Activated CD4-positive, CD25-positive, alpha-beta regulatory T cell treated with anti-CD3 and anti-CD28 coated beads, Interleukin-2, amount 50 U/mL, for 16 hours (primary cell): ENCODE results near the gene COQ5.

ENCODE experiments used
- DNase-seq: peaks from one replicate; pipeline ENCODE4 v3.0.0-alpha.2; 2020; ENCODE audit warnings: low read depth, low spot score

COQ5 gene

DNA sequence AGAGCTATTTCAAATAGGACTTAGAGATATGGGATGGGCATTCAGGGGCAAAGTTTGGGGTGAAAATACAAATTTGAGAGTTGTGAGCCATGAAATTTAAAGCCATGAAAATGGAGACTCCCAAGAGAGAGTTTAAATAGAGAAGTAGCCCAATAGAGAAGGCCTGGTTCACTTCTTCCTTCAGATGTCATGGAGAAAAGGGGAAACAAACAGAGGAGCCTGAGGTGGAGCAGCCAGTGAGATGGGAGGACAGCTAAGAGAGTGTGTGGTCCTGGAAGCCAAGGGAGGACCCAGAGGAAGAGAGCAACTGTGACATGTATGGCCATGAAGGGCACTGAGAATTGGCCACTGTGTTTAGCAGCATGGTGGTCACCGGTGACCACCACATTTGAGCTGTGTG lies 45.3 kb downstream of the COQ5 start:
- no peak for DNase-seq

DNA sequence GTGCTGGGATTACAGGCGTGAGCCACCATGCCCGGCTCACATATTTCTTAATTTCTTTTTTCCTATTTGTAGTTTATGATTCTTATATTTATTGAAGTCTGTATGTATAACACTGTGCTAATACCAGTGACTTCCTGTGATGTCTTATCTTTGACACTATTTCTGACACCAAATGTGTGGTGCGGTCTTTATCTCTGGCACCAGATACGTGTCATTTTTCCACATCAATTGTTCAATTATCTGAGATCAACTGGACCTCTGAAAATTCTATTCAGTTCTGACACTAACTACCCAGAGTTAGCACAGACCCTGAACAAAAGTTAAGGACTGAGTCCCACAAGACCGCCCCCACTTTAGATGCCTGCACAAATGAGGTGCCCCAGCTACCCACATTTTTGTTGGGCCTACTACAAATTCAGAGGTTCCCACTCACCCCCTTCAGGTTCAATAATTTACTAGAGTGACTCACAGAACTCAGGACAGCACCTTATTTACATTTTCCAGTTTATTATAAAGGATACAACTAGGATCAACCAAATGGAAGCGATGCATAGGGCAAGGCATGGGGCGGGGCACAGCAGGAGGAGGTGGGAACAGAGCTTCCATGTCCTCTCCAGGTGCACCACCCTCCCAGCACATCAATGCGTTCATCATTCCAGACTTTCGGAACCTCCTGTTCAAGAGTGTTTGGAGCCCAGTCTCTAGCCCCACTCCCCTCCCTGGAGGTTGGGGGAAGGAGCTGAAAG lies 47.8 kb downstream of the COQ5 start:
- DNase-seq, result no peak

DNA sequence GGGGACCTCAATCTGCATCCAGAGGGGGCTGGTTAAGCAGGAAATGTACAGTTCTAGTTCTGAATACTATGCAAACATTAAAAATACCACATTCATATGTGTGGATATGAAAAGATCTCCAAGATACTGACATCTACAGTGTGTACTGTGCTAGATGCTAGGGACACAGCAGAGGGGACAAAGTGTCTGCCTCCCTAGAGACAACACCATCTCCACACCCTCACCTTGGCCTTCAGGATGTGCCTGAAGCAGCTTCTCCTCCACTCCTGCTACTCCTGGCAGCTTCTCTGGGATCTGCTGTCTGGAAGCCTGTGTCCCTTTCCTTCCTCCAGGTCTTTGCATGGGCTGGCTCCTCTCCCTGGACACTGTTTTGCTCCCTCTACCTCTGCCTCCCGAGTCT lies 48.7 kb downstream of the COQ5 start:
- no peak for DNase-seq

DNA sequence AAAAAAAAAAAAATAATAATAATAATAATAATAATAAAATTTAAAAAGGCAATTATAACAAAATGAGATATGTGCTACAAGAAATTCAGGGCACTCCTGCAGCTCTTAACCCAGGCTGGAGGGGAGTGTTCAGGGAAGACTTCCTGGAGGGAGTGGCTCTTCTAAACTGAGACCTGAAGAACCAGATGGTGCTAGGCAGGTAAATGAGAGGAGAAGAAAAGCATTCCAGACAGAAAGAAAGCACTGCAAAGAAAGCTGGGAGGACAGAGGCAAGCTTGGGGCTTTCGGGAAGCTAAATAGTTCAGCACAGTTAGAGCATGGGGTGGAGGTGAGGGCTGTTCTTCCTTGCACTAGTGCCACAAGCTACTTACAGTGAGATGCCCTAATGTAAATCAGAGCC lies 49.5 kb downstream of the COQ5 start:
- DNase-seq, result no peak

DNA sequence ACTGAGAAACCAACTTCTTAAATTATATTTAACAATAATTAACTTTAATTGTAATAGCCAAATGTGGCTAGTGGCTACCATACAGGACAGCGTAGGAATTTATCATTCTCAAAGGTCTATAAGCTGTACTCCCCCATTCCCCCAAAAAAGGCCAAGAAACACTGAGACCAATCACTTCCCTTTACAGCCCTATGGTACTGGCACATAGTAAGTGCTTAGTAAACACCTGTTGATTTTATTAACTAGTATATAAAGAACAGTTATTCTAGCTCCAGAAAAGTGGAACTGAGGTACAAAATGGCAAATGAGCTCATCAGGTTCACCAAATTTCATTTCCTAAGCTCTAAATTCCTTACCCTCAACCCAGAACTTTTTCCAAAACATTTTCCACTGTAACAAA lies 53.3 kb downstream of the COQ5 start:
- DNase-seq, result no peak

DNA sequence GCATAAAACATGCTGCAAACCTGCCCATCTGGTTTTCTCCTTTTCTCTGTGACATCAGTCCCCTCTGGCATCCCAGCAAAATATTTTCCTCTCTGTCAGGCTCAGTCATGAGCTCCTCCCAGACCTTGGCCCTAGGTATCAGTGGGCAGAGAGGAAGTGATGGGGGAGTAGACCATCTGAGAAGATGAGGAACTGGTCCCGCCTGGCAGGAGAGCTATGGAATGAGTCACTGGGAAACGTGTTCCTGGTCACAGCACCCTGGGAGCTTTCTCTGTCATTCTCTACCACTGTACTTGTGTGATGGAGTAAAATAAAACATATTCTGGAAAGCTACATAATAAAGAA lies 54.4 kb downstream of the COQ5 start:
- DNase-seq, result no peak

DNA sequence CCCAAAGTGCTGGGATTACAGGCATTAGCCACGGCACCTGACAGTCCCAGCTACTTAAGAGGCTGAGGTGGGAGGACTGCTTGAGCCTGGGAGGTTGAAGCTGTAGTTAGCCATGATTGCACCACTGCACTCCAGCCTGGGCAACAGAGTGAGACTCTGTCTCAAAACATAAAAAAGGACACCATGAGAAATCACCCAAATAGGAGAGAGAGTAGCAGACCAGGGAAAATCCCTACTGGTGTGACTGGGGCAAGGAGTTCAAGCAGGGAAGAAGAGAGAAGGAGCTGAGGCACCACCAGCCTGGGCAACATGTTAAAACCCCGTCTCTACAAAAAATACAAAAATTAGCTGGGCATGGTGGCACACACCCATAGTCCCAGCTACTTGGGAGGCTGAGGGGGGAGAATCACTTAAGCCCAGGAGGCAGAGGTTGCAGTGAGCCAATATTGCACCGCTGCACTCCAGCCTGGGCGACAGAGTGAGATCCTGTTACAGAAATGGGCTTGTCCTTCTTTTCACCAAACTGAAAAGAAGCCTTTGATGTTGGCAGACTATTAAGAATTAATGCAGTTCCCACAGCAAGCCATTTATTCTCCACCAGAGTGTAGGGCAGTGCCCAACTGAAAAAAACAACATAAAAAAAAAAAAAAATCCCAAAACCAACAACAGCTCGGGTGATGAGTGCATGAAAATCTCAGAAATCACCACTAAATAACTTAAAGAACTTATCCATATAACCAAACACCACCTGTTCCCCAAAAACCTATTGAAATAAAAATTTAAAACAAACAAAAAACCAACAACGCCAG lies 54.9 kb downstream of the COQ5 start:
- no peak for DNase-seq

DNA sequence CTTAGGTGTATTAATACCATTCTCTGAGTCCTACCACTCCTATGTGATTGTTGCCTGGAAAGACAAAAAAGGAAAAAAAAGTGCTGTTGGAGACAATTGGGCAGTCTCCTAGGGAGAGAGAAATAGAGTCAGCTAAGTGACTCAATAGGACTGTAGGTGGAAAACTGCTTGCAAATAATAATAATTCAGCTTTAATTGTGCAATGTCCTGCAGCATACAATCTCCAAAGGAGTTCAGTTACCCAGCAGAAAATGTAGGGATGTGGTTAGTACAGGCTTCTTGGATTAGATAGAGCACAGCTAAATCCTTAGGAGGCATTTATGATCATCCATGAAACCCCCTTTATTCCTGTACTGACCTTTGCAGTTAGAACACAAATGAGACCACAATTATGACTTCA lies 56.4 kb downstream of the COQ5 start:
- DNase-seq, result no peak

DNA sequence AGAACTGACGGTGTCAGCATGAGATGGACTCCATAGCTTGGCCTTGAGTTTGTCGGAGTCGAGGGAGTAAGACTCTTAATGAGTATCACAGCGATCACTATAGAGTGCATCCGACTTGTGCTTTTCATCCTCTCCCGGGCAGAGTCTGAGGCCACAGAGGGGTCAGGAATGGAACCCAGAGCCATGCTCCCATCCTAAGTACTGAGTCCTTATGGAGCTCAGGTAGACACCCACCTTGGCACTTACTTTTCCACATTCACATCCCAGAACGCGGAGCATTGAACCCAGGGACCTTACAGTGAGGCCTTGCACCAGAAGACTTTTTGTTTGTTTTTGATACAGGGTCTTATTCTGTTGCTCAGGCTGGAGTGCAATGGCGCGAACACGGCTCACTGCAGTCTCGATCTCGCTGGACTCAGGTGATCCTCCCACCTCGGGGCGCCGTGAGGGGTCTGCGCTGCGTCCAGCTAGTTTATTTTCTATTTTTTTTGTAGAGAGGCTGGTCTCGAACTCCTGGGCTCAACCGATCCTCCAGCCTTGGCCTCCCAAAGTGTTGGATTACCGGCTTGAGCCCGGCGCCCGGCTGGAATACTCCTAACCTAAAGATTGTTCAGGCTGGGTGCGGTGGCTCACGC lies 58.7 kb downstream of the COQ5 start:
- DNase-seq, result no peak

DNA sequence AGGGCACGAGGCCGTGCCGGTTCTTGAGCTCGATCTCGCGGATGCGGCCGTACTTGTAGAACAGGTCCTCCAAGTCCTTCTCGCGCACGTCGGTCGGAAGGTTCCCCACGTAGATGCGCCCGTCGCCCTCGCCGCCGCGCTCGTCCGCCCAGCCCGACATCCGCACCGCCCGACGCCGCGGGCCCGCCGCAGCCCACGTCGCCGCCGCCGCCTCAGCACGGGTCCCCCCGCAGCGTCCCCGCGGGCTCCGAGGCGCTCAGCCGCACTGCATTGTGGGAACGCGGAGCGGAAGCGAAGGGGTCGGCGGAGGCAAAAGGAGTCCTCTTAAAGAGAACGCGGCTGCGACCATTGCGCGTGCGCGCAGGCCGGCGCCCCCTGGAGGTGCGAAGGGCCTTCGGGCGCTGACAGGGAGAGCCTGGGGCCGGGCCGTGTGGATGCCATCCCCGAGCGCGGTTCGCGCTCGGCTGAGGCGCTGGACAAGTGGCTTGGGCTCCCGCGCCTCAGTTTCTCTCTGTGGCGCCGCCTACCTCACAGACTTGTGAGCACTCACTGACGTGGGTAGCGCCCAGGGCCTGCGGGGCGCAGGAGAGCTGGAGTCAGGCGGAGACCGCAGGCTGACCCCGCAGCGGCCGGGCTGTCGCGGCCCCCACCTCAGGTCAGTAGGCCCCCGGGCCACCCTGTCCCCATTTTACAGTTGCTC lies 59.4 kb downstream of the COQ5 start, which contains the start of gene SRSF9:
Gene SRSF9, minus strand, starts transcription at position 299 of the 700 bp plus-strand sequence. Its CDS starts 139 bp downstream, at position 160.
- DNase-seq, result peak; percentile 99

DNA sequence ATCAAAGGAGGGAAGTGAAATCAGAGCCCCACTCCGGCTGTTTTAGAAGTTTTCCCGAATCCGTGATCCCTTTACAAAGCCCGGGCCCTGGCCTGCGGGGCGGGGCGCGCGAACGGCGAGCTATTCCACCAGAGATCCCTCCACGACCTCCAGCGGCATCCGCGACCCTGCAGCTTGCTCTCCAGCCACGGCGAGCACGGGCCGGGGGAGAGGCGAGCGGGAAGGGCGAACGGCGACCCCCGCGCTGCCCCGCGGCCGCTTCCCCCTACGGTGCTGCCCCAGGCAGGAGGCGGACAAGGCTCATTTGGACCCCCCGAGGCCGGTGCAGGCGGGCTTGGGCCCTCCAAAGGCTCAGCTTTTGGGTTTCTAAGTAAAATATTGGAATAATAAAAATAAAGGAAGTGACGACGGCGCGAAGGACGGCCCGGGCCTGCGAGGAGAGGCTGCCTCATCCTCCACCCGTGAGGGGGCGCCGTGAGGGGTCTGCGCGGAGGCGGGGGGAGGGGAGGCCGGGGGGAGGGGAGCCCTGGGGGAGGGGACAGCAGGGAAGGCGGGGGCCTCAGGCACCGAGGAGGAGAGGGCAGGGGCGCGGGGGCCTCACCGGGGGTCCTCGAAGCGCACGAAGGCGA lies 60.0 kb downstream of the COQ5 start:
- peak; percentile 24 for DNase-seq

DNA sequence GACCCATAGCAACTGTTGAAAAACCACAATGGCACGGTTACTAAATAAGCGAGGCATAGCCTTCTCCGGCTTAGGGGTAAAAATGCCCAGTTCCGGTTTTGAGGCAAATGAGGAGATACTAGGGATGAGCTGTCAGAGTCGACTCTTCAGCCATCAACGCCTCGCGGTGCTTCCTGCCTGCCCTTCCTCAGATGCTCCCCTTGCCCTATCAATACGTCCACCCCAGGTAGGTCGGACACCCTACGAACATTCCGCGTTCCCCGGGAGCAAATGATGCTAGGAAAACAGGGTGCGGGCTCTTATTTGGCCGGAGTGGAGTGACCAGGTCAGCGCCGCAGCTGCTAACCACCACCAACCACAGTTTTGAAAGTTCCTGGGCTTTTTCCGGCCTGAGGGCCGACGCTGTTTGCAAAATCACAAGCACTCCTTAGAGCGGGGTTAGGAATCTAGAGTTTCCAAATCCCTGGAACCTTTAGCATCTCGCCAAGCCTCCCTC lies 60.6 kb downstream of the COQ5 start:
- no peak for DNase-seq

DNA sequence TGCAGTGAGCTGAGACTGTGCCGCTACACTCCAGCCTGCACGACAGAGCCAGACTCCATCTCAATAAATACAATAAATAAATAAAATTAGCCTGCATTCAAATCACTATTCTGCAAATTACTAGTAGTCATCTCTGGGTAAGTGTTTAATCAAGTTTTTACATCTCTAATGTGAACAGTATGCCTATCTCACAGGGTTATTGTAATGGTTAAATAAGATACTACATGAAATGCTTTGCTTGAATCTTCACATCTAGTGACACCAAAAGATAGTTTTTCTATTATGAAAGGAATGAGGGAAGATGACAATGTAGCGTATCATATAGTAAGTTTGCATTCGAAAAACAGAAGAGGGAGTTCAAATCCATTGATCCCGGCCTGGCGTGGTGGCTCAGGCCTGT lies 61.5 kb downstream of the COQ5 start:
- DNase-seq, result no peak

DNA sequence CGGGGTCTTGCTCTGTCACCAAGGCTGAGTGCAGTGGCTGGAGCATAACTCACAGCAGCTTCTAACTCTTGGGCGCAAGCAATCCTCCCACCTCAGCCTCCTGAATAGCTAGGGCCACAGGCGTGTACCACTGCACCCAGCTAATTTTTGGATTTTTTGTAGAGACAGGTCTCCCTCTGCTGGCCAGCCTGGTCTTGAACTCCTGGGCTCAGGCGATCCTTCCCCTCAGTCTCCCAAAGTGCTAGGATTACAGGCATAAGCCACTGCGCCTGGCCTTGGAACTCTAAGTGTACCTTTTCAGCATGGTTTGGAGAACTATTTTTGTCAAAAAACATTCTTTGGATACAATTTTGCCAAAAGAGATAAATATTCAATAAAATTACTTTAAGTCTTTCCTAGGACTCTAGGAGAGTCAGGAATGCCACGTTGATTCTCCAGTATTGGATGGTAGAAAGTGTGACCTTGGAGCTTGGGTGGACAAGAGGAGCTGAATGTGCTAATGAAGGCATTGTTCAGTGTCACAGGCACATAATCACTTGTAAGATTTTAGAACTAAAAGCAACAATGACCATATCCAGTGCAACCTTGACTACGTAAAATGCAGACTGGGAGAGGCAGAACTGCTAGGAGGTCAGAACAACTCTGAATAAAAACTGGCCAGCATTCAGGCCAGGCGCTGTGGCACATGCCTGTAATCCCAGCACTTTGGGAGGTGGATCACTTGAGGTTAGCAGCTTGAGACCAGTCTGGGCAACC lies 62.2 kb downstream of the COQ5 start:
- DNase-seq, result peak; percentile 10

DNA sequence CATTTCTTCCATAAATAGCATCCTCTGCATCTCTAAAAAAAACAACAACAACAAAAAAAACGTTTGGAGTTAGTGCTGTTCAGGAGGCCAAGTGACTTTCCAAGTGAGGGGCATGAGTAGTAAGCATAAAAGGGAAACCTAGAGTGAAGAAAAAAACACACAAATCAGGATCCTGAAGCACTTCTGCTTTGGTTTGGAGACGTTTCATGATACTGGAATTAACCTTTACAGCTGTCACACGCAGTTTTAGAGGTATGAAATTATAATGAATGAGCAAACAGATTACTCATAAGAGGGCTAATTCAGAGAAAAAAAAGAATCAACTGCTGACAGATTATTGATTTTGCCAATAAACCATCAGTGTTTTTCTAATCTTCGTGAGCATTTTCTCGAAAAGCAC lies 63.2 kb downstream of the COQ5 start:
- DNase-seq, result no peak

DNA sequence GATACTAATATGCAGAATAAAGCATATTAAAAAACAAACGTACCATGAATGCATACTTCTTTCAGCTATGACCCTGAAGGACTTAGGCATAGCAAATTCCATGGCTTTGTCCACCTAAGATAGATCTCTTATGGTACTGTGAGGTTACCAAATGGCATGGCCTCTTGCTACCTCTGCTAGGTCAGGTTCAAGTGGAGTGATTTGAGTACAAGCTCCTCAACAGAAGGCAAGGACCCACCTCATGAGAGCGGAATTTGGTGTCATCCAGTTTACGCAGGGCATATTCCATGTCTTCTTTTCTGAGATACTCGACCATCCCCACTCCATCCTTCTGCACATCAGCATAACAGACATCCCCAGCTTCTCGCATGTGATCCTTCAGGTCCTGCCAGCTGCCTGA lies 65.2 kb downstream of the COQ5 start:
- no peak for DNase-seq

DNA sequence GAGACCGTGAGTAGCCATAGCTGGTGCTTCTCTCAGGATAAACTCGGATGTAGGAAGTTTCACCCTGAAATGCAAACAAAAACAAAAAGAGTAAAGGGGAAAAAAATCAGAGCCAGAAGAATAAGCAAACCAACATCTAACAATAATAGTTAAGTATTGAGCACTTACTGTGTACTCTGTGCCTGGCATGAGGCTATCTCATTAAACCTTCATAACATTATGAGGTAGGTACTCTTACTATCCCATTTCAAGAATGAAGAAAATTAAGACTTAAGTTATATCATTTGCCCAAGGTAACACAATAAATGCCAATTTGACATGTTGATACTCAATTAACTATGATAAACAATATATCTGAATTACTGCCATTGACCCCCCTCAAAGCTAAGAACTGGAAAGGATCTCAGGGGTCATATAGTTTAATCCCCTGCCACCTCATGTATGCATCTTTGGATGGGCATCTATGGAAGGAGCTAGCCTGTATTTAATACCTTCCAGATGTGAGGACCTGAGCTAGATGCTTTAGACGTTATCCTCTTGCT lies 66.8 kb downstream of the COQ5 start:
- DNase-seq, result no peak

DNA sequence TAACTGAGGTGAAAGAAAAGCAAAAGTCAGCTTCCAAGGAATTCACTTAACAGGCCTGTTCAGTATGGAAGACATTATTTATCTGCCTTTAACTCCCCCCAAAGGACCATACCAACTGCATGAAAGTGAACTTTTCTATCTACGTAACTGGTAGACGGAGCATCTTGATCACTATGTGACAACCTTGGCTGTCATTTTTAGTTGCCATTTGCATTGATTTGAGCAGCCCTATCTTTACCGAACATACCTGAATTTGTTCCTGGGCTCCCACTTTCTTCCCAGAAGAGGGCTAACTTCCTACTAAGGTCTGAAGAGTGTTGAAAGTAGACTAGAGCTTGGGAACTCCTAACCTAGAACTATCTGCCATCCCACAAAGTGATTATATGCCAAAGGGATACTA lies 68.8 kb downstream of the COQ5 start:
- DNase-seq, result no peak

DNA sequence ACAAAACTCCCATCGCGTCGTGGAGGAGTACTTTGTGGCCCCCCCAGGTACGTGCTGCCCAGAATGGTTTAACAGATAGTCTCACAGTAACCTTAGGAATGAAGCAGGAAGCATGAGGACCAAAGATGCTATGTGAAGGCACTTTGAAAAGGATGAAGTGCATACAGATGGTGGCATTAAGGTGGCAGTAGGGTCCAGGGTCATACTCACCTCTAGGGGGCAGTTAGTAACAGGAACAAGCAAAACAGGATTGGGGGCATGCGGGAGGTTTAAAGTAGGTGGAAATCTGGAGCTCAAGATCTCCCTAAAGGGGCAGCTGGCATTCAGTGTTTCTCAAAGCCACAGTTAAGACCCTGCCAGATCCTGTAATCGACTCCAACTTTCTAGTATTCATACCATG lies 71.8 kb downstream of the COQ5 start:
- DNase-seq, result no peak

DNA sequence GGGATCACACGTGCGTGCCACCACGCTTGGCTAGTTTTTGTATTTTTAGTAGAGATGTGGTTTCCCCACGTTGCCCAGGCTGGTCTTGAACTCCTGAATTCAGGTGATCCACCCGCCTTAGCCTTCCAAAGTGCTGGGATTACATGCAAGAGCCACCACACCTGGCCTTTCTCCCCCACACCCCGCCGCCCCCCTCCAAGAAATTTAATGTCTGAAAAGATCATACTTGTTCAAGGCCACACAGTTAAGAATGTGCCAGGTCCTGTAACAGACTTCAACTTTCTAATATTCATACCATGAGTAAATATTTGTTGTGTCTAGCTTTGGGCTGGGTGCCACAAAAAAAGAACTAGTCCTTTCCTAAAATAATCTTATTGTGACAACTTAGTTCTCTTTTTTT lies 73.7 kb downstream of the COQ5 start:
- no peak for DNase-seq
